GM12801 (cell line): Measurements from ENCODE around the gene AKNAD1.

Experiments used
- TF ChIP-seq, protein P1 (sequence below): IDR thresholded peaks from one replicate; pipeline ENCODE4 v1.5.1; 2011; ENCODE audit warnings: control low read depth; ENCODE audit not compliant: insufficient read length; ENCODE audit errors: extremely low read depth

Gene AKNAD1

GRCh38 chr1:108767708-108768107 lies 89.2 kb downstream of the AKNAD1 start:
- TF ChIP-seq, protein P1, sequence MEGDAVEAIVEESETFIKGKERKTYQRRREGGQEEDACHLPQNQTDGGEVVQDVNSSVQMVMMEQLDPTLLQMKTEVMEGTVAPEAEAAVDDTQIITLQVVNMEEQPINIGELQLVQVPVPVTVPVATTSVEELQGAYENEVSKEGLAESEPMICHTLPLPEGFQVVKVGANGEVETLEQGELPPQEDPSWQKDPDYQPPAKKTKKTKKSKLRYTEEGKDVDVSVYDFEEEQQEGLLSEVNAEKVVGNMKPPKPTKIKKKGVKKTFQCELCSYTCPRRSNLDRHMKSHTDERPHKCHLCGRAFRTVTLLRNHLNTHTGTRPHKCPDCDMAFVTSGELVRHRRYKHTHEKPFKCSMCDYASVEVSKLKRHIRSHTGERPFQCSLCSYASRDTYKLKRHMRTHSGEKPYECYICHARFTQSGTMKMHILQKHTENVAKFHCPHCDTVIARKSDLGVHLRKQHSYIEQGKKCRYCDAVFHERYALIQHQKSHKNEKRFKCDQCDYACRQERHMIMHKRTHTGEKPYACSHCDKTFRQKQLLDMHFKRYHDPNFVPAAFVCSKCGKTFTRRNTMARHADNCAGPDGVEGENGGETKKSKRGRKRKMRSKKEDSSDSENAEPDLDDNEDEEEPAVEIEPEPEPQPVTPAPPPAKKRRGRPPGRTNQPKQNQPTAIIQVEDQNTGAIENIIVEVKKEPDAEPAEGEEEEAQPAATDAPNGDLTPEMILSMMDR = no peak

GRCh38 chr1:108767115-108767514 lies 89.8 kb downstream of the AKNAD1 start:
- TF ChIP-seq, protein P1 = no peak
